Activated CD8-positive, alpha-beta T cell treated with anti-CD3 and anti-CD28 coated beads, Interleukin-2, amount 10 ng/mL, durations not matched to agents 7 days and 5 days (primary cell): ENCODE data around the gene BCAR3. TPM values are rescaled to one million over a fixed set of nuclear protein-coding genes. Genes with fewer than 3 reads are reported as not detected.

ENCODE experiments used
- ATAC-seq: fragments of 150-1000 bp; cut with Tn5 transposase; one replicate; pipeline ENCODE4 v1.10.0; 2021; ENCODE audit warnings: moderate library complexity
- CTCF ChIA-PET: fragments of 350-600 bp; sonication (Branson Sonifier 250); formaldehyde crosslinking; loops from one replicate; lab custom pipeline; 2021; ENCODE audit warnings: antibody characterized with exemption; lab: Charles Lee
- POLR2A ChIA-PET: fragments of 350-600 bp; sonication (Branson Sonifier 250); formaldehyde crosslinking; loops from one replicate; lab custom pipeline; 2021; ENCODE audit warnings: antibody characterized with exemption; lab: Charles Lee
- DNase-seq: peaks from one replicate; pipeline ENCODE4 v3.0.0-alpha.2; 2020
- H3K27ac Mint-ChIP-seq: one replicate; pipeline ENCODE4 v1.8.0; 2021; ENCODE audit warnings: mild to moderate bottlenecking, mixed read lengths
- H3K27me3 Mint-ChIP-seq: one replicate; pipeline ENCODE4 v1.8.0; 2021; ENCODE audit warnings: low read depth, mixed read lengths
- H3K36me3 Mint-ChIP-seq: one replicate; pipeline ENCODE4 v1.8.0; 2021; ENCODE audit warnings: low read depth, mixed read lengths
- H3K4me1 Mint-ChIP-seq: one replicate; pipeline ENCODE4 v1.8.0; 2021; ENCODE audit warnings: low read depth, mixed read lengths
- H3K4me3 Mint-ChIP-seq: one replicate; pipeline ENCODE4 v1.8.0; 2021; ENCODE audit warnings: mild to moderate bottlenecking, mixed read lengths
- H3K9me3 Mint-ChIP-seq: one replicate; pipeline ENCODE4 v1.8.0; 2022; ENCODE audit warnings: mixed read lengths; ENCODE audit not compliant: insufficient read depth
- total RNA-seq, 2 experiments: library from RNA; stranded (reverse); gene quantifications; one replicate each; pipeline ENCODE4 v1.2.3, GENCODE V29; 2021

Gene BCAR3
- total RNA-seq, 2 experiments from 2014 or later = 0.44 to 0.79 TPM

- H3K36me3 Mint-ChIP-seq = no peaks in the 10 kb centered on the region
- no peak for ATAC-seq
- CTCF ChIA-PET = no interaction called here
- H3K4me3 Mint-ChIP-seq = no peak overlapping the region
- no peak overlapping the region for H3K27ac Mint-ChIP-seq
- H3K9me3 Mint-ChIP-seq = no peaks in the 10 kb centered on the region
- POLR2A ChIA-PET = no interaction called here
- no peak for DNase-seq
- no peaks in the 10 kb centered on the region for H3K4me1 Mint-ChIP-seq
- H3K27me3 Mint-ChIP-seq = no peaks in the 10 kb centered on the region
These were observed 107.1 kb downstream of the BCAR3 start for GRCh38 chr1:93574511-93574910.

- H3K9me3 Mint-ChIP-seq = no peaks in the 10 kb centered on the region
- ChIA-PET POLR2A (no interaction called here), CTCF (no interaction called here)
- H3K4me1 Mint-ChIP-seq = no peaks in the 10 kb centered on the region
- H3K27me3 Mint-ChIP-seq = no peaks in the 10 kb centered on the region
- no peak for ATAC-seq
- no peak overlapping the region for H3K4me3 Mint-ChIP-seq
- H3K36me3 Mint-ChIP-seq = no peaks in the 10 kb centered on the region
- DNase-seq = no peak
- H3K27ac Mint-ChIP-seq = no peak overlapping the region
These were observed 107.6 kb downstream of the BCAR3 start for GRCh38 chr1:93573940-93574469.

GRCh38 chr1:93571623-93572310, 109.9 kb downstream of the BCAR3 start:
- Mint-ChIP-seq H3K9me3 (no peaks in the 10 kb centered on the region), H3K27me3 (no peaks in the 10 kb centered on the region), H3K4me1 (no peaks in the 10 kb centered on the region), H3K36me3 (no peaks in the 10 kb centered on the region), H3K4me3 (no peak overlapping the region), H3K27ac (no peak overlapping the region)
- no peak for DNase-seq
- ChIA-PET CTCF (no interaction called here), POLR2A (no interaction called here)
- ATAC-seq = no peak

GRCh38 chr1:93569489-93569888, 112.1 kb downstream of the BCAR3 start:
- ATAC-seq = no peak
- Mint-ChIP-seq H3K9me3 (no peaks in the 10 kb centered on the region), H3K4me3 (no peak overlapping the region)

GRCh38 chr1:93567255-93567918, 114.2 kb downstream of the BCAR3 start:
- Mint-ChIP-seq H3K36me3 (no peaks in the 10 kb centered on the region), H3K4me1 (peaks cover 3% of the 10 kb centered on the region), H3K27me3 (no peaks in the 10 kb centered on the region), H3K4me3 (no peak overlapping the region), H3K9me3 (no peaks in the 10 kb centered on the region), H3K27ac (no peak overlapping the region)
- ChIA-PET POLR2A (interaction anchor here (0.5 kb wide), 1 partner anchor 34 kb away, joined by 4 read pairs; no protein-coding TSS in a partner anchor), CTCF (no interaction called here)
- ATAC-seq (no peak), DNase-seq (no peak)

More at GRCh38 chr1:93569489-93569888, 112.1 kb downstream of the BCAR3 start:
- ChIA-PET CTCF (no interaction called here), POLR2A (no interaction called here)
- Mint-ChIP-seq H3K36me3 (no peaks in the 10 kb centered on the region), H3K27me3 (no peaks in the 10 kb centered on the region), H3K4me1 (peaks cover 2% of the 10 kb centered on the region), H3K27ac (no peak overlapping the region)
- DNase-seq = no peak

- no peak for ATAC-seq
- no peak for DNase-seq
- Mint-ChIP-seq H3K27me3 (no peaks in the 10 kb centered on the region), H3K36me3 (no peaks in the 10 kb centered on the region), H3K27ac (no peak overlapping the region), H3K4me3 (no peak overlapping the region), H3K4me1 (peaks cover 3% of the 10 kb centered on the region), H3K9me3 (no peaks in the 10 kb centered on the region)
- CTCF ChIA-PET = no interaction called here
- POLR2A ChIA-PET = no interaction called here
These were observed 115.4 kb downstream of the BCAR3 start for GRCh38 chr1:93566227-93566626.

- Mint-ChIP-seq H3K4me1 (peaks cover 3% of the 10 kb centered on the region), H3K27me3 (no peaks in the 10 kb centered on the region), H3K36me3 (no peaks in the 10 kb centered on the region), H3K27ac (no peak overlapping the region), H3K9me3 (no peaks in the 10 kb centered on the region), H3K4me3 (no peak overlapping the region)
- CTCF ChIA-PET = no interaction called here
- DNase-seq = no peak
- POLR2A ChIA-PET = no interaction called here
- no peak for ATAC-seq
These were observed 116.0 kb downstream of the BCAR3 start for GRCh38 chr1:93565496-93566206.

GRCh38 chr1:93559695-93560094, 121.9 kb downstream of the BCAR3 start:
- Mint-ChIP-seq H3K9me3 (no peaks in the 10 kb centered on the region), H3K4me3 (no peak overlapping the region), H3K36me3 (no peaks in the 10 kb centered on the region), H3K4me1 (peaks cover 9% of the 10 kb centered on the region), H3K27ac (no peak overlapping the region), H3K27me3 (peaks cover 11% of the 10 kb centered on the region)
- ChIA-PET CTCF (no interaction called here), POLR2A (no interaction called here)
- ATAC-seq = no peak
- no peak for DNase-seq

- H3K4me1 Mint-ChIP-seq = peaks cover 7% of the 10 kb centered on the region
- no peak for DNase-seq
- no peaks in the 10 kb centered on the region for H3K9me3 Mint-ChIP-seq
- ATAC-seq = no peak
- peaks cover 13% of the 10 kb centered on the region for H3K27me3 Mint-ChIP-seq
- no peaks in the 10 kb centered on the region for H3K36me3 Mint-ChIP-seq
- H3K4me3 Mint-ChIP-seq = no peak overlapping the region
- H3K27ac Mint-ChIP-seq = no peak overlapping the region
- ChIA-PET CTCF (no interaction called here), POLR2A (no interaction called here)
These were observed 122.6 kb downstream of the BCAR3 start for GRCh38 chr1:93559045-93559444.

- ATAC-seq (no peak), DNase-seq (no peak)
- H3K27ac Mint-ChIP-seq = no peak overlapping the region
- CTCF ChIA-PET = no interaction called here
- POLR2A ChIA-PET = no interaction called here
- H3K9me3 Mint-ChIP-seq = no peaks in the 10 kb centered on the region
- no peaks in the 10 kb centered on the region for H3K36me3 Mint-ChIP-seq
- H3K4me3 Mint-ChIP-seq = no peak overlapping the region
- peaks cover 7% of the 10 kb centered on the region for H3K4me1 Mint-ChIP-seq
- peaks cover 31% of the 10 kb centered on the region for H3K27me3 Mint-ChIP-seq
These were observed 125.3 kb downstream of the BCAR3 start for GRCh38 chr1:93556291-93556690.

- H3K27me3 Mint-ChIP-seq = peaks cover 33% of the 10 kb centered on the region
- POLR2A ChIA-PET = no interaction called here
These were observed 126.5 kb downstream of the BCAR3 start for GRCh38 chr1:93554883-93555872.

More at GRCh38 chr1:93554883-93555872, 126.5 kb downstream of the BCAR3 start:
- DNase-seq = no peak
- CTCF ChIA-PET = no interaction called here
- Mint-ChIP-seq H3K9me3 (no peaks in the 10 kb centered on the region), H3K4me3 (no peak overlapping the region), H3K36me3 (no peaks in the 10 kb centered on the region), H3K27ac (no peak overlapping the region), H3K4me1 (peaks cover 7% of the 10 kb centered on the region)
- ATAC-seq = no peak
